HL-60 (cell line): Measurements from ENCODE around the gene GINS2.

Source experiments
- DNase-seq, 2 experiments: peaks; one replicate each; pipeline ENCODE4 v3.0.0-alpha.2; 2010 to 2020; ENCODE audit warnings: low read depth in 1 of 2, low spot score in 1 of 2
- H3K27ac ChIP-seq: fragments of 250-450 bp; sonication (Bioruptor Pico); replicated peaks from 2 replicates; pipeline ENCODE4 v1.5.1; 2020; ENCODE audit warnings: mild to moderate bottlenecking, moderate library complexity
- H3K27me3 ChIP-seq: fragments of 250-450 bp; sonication (Bioruptor Pico); 2 replicates; pipeline ENCODE4 v1.5.1; 2021; ENCODE audit warnings: mild to moderate bottlenecking, moderate library complexity; ENCODE audit not compliant: insufficient read depth, poor library complexity, severe bottlenecking
- H3K4me3 ChIP-seq: replicated peaks from 2 replicates; pipeline ENCODE4 v1.5.1; 2011; ENCODE audit warnings: mild to moderate bottlenecking, control low read depth, low read length; ENCODE audit not compliant: insufficient read depth
- CTCF ChIP-seq: IDR thresholded peaks from one replicate; pipeline ENCODE4 v1.5.1; 2011; ENCODE audit warnings: low read length, control low read depth, inconsistent platforms; ENCODE audit not compliant: insufficient read depth
- GABPA ChIP-seq: IDR thresholded peaks from 2 replicates; pipeline ENCODE4 v1.6.1; 2012; ENCODE audit warnings: low read depth
- POLR2AphosphoS5 ChIP-seq: IDR thresholded peaks from 2 replicates; pipeline ENCODE4 v1.6.1; 2012; ENCODE audit warnings: low read depth
- REST ChIP-seq: IDR thresholded peaks from 2 replicates; pipeline ENCODE4 v1.6.1; 2012; ENCODE audit warnings: low read depth; ENCODE audit not compliant: insufficient replicate concordance
- SPI1 ChIP-seq: IDR thresholded peaks from 2 replicates; pipeline ENCODE4 v1.6.1; 2012; ENCODE audit warnings: low read depth, mild to moderate bottlenecking, borderline replicate concordance

Gene GINS2

DNA sequence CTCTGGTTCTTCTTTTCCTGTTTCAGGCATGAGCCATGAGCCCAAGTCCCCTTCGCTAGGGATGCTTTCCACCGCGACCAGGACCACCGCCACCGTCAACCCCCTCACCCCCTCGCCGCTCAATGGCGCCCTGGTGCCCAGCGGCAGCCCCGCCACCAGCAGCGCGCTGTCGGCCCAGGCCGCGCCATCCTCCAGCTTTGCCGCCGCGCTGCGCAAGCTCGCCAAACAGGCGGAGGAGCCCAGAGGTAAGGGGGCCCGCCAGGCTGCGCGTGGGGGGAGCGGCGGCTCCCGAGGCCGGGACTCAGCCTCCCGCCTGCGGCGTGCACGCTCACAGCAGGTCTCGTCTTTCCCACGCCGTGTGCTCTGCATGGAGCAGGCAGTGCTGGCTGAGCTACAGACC is 54.9 kb downstream of the GINS2 start:
- DNase-seq = no peak
- H3K4me3 ChIP-seq = no peak overlapping the region
- no peaks in the 10 kb centered on the region for H3K27me3 ChIP-seq
- no peak overlapping the region for H3K27ac ChIP-seq
- TF ChIP-seq GABPA (no peak), SPI1 (no peak), POLR2AphosphoS5 (no peak), CTCF (no peak), REST (no peak)

DNA sequence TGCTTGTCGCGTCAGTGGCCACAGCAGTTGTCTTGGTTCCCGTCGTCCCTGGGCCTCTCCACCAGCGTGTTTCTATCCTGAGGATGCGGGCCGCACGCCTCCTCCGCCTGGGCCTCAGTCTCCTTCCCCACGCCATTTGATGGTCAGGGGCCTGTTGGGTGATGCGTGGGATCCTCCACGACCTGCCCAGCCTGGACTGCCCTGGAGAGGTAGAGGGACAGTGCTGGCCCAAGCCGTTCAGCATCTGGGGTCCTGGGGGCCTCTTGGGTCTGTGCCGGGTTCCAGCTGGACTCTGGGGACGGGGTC is 55.4 kb downstream of the GINS2 start:
- H3K27me3 ChIP-seq = no peaks in the 10 kb centered on the region
- H3K27ac ChIP-seq = no peak overlapping the region
- no peak overlapping the region for H3K4me3 ChIP-seq
- TF ChIP-seq CTCF = no peak
- no peak for TF ChIP-seq SPI1
- no peak for TF ChIP-seq GABPA
- TF ChIP-seq POLR2AphosphoS5 = no peak
- TF ChIP-seq REST = no peak
- no peak for DNase-seq

DNA sequence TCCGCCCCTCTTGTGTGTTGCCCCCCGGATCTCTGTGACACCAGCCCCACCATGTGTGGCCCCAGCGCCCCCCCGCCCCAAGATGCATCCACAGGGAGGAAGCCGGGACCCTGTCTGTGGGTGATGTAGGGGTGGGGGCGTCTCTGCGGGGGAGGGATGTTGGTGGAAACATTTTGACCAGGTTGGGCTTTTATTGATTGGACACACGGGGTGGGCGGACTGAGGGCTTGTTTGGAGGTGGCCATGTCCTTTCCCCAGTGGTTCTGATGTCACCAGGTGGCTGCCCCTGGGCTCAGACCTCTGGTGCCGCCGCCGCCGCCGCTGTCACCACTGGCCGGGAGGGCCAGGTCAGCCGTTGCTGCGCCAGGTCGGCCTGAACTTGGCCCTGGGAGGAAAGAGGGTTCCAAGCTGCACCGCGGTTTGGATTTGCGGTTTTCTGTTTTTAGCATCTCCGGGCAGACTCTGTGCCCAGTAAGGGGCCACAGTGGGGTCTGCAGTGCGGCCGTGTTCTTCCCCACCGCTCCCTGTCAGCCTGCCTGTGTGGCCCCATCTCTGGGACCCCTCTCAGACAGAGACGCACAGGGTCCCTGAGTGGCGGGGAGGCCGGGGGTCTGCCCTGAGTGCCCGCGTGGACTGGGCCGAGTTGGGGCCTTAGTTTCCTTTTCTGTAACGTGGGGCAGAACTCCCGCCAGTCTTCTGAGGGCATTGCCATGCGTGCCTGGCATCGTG is 55.9 kb downstream of the GINS2 start:
- TF ChIP-seq CTCF (no peak), POLR2AphosphoS5 (no peak), REST (no peak), GABPA (no peak), SPI1 (no peak)
- Histone ChIP-seq H3K27me3 (no peaks in the 10 kb centered on the region), H3K27ac (no peak overlapping the region), H3K4me3 (no peak overlapping the region)
- DNase-seq = no peak
